GM21529 (cell line): Measurements from ENCODE around the gene TUG1.

Source experiments
- ATAC-seq: cut with Tn5 transposase; IDR thresholded peaks from one replicate; pipeline ENCODE4 v1.9.1; 2021; ENCODE audit not compliant: unreplicated experiment

TUG1 gene

GRCh38 chr22:30996462-30996861, 27.4 kb downstream of the TUG1 start:
- no peak for ATAC-seq

GRCh38 chr22:30998329-30998728, 29.3 kb downstream of the TUG1 start:
- ATAC-seq, result no peak

- ATAC-seq, result no peak
These were observed 32.2 kb downstream of the TUG1 start for GRCh38 chr22:31001124-31001770.

GRCh38 chr22:31005535-31005934, 36.5 kb downstream of the TUG1 start:
- ATAC-seq, result no peak

- no peak for ATAC-seq
These were observed 50.3 kb downstream of the TUG1 start for GRCh38 chr22:31019191-31019930.

- no peak for ATAC-seq
These were observed 51.3 kb downstream of the TUG1 start for GRCh38 chr22:31020334-31020733.

GRCh38 chr22:31022516-31022915, 53.5 kb downstream of the TUG1 start:
- ATAC-seq, result no peak
